Measurements from ENCODE around the gene ASXL2. TPM values are rescaled to one million over a fixed set of nuclear protein-coding genes. Genes with fewer than 3 reads are reported as not detected.

The ASXL2 gene
- total RNA-seq, 1 donor = 22.0 TPM

DNA sequence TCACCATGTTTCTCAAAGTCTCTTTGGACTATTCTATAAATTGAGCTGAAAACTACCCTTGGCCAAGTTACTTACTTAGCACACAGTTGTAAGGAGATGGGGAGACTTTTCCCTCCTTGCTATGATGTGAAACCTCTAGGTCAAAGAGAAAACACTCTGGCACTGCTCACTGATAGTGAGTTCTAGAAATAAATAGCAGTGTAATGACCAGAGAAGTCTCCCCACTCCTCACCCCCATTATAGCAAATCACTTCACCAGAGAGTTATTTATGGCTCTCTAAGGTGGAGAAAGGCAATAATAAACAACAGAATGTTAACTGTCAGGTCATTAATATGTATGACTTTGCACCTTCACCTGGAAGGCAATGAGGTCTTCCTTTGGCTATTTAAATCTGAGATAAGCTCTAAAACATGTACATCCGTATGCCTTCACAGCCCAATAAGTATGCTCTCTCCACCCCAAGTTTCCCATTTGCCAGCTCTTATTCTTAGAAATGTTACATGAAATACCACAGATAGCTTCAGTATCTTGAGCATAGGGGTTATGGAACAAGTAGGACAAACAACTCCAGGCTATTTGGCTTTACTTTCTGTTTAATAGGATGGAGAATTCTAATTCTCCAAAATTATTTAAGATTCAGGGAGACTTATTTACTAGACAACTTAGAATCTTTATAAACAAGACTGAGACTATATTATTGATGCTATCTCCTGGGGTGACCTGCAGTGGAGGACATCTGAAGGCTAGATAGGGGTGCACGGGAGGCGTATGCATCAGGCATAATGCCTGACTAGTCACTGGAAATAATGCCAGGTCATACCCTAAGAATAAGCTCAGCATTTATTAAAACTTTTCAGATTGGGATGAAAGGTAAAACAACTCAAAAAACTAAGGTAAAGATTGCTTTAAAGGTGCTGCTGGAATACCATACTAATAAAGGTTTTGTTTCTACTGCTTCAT lies 139.6 kb downstream of the ASXL2 start:
- TF ChIP-seq, protein P1, sequence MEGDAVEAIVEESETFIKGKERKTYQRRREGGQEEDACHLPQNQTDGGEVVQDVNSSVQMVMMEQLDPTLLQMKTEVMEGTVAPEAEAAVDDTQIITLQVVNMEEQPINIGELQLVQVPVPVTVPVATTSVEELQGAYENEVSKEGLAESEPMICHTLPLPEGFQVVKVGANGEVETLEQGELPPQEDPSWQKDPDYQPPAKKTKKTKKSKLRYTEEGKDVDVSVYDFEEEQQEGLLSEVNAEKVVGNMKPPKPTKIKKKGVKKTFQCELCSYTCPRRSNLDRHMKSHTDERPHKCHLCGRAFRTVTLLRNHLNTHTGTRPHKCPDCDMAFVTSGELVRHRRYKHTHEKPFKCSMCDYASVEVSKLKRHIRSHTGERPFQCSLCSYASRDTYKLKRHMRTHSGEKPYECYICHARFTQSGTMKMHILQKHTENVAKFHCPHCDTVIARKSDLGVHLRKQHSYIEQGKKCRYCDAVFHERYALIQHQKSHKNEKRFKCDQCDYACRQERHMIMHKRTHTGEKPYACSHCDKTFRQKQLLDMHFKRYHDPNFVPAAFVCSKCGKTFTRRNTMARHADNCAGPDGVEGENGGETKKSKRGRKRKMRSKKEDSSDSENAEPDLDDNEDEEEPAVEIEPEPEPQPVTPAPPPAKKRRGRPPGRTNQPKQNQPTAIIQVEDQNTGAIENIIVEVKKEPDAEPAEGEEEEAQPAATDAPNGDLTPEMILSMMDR (IDR thresholded peaks at IDR 0.05; ENCODE audit: insufficient read depth, low read length) = no peak

DNA sequence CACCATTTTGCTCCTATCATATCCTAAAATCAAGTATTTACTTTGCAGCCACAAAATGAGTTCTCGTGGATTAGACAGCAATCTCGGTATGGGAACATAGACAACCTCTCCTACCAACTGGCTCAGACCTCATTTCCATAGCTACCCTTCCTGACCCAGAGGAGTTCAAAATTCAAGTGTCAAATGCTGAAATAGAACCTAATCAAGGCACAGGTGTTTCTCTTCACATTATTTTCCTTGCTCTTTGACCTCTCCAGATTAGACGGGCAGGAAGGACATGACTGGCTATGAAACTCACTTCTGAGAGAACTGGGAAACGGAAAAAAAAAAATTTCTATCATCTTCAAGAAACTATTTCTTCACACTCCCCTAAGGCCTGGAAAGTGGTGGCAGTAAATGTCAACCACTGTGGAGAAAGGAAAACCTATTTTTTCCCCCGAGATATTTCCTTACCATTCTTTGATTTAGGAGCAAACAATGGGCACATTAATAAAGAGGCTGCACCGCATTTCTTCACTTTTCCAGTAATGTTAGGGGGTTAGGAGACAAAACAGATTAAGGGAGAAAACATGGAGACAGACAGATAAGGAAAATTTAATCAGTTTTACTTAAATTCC lies 141.3 kb downstream of the ASXL2 start:
- no peak overlapping the region for H3K4me3 ChIP-seq (ENCODE audit: low read depth, low read length)
- TF ChIP-seq, protein P1 (IDR thresholded peaks at IDR 0.05; ENCODE audit: insufficient read depth, low read length) = no peak
- no peak for DNase-seq (ENCODE audit: low read depth)

More for the DNA sequence above, 139.6 kb downstream of the ASXL2 start:
- no peak overlapping the region for H3K4me3 ChIP-seq (ENCODE audit: low read depth, low read length)
- DNase-seq (ENCODE audit: low read depth) = no peak

DNA sequence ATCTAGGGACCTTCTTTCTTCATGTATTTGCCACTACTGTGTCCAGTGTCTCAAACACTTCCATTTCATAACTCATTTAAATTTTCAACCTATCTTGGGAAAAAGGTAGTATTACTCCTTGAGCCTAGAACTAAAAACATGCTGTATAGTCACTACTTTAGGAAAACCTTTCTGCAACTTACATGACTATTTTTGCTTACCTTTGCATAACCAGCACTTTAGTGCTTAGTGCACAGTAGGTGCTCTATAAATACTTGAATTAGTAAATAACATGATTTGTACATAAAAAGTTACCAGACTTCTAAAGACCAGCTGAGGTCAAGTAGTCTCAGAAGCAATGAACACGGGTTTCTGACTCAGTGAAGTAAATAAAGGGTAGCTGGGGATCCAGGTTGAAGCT lies 142.5 kb downstream of the ASXL2 start:
- no peak for DNase-seq (ENCODE audit: low read depth)

DNA sequence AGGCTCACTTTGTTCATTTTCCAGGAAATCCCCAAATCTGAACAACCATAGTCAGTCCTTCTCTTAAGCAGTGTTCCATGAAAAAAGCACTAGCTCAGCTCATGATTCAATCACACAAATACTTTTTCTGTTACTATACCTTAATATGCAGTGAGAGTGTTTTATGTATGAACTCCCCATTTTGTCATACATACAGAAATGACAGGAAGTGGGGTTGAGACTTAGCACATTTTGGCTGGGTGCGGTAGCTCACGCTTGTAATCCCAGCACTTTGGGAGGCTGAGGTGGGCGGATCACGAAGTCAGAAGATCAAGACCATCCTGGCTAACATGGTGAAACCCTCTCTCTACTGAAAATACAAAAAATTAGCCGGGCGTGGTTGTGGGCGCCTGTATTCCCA lies 149.7 kb downstream of the ASXL2 start:
- no peak overlapping the region for H3K4me3 ChIP-seq (ENCODE audit: low read depth, low read length)
- TF ChIP-seq, protein P1 (IDR thresholded peaks at IDR 0.05; ENCODE audit: insufficient read depth, low read length) = no peak

More for the DNA sequence above, 142.5 kb downstream of the ASXL2 start:
- no peak overlapping the region for H3K4me3 ChIP-seq (ENCODE audit: low read depth, low read length)
- TF ChIP-seq, protein P1 (IDR thresholded peaks at IDR 0.05; ENCODE audit: insufficient read depth, low read length) = no peak

DNA sequence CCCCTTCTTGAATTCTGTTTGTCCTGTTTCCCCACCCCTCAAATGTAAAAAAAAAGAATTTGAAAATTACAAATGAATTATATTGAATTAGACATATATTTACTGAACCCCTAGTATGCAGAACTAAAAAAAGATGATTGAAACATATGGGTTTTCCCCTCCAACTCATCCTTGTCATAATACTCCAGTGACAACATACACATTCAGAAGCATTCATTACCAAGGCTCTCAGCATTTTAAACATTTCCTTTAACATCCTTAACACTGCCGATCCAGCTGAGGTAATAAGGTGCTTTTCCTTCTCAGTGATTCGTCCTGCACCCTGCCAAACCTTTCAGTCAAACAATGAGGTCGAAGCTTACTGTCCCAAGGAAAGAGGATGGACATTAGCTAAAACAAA lies 151.8 kb downstream of the ASXL2 start:
- DNase-seq (ENCODE audit: low read depth) = no peak
- no peak overlapping the region for H3K4me3 ChIP-seq (ENCODE audit: low read depth, low read length)
- TF ChIP-seq, protein P1 (IDR thresholded peaks at IDR 0.05; ENCODE audit: insufficient read depth, low read length) = no peak

More for the DNA sequence above, 149.7 kb downstream of the ASXL2 start:
- no peak for DNase-seq (ENCODE audit: low read depth)

DNA sequence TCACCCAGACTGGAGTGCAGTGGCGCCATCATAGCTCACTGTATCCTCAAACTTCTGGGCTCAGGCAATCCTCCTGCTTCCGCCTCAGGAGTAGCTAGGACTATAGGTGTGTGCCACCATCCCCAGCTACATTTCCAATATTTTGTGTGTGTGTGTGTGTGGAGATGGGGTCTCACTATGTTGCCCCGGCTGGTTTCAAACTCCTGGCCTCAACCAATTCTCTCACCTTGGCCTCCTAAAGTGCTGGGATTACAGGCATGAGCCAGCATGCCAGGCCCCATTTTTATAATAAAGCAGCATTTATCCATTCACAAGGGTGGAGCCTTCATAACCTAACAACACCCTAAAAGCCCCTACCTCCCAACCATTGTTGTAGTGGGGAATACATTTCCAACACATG lies 152.4 kb downstream of the ASXL2 start:
- no peak overlapping the region for H3K4me3 ChIP-seq (ENCODE audit: low read depth, low read length)
- no peak for DNase-seq (ENCODE audit: low read depth)
- TF ChIP-seq, protein P1 (IDR thresholded peaks at IDR 0.05; ENCODE audit: insufficient read depth, low read length) = no peak
